HL-60 (cell line): Measurements from ENCODE around the gene VSIG10L.
A peak's percentile ranks its signal among the peaks of the same experiment; 100 is the strongest.

Experiments used
- POLR2AphosphoS5 ChIP-seq: IDR thresholded peaks from 2 replicates; pipeline ENCODE4 v1.6.1; 2012; ENCODE audit warnings: low read depth
- TF ChIP-seq, protein P1 (sequence below): IDR thresholded peaks from one replicate; pipeline ENCODE4 v1.5.1; 2011; ENCODE audit warnings: low read length, control low read depth, inconsistent platforms; ENCODE audit not compliant: insufficient read depth

DNA sequence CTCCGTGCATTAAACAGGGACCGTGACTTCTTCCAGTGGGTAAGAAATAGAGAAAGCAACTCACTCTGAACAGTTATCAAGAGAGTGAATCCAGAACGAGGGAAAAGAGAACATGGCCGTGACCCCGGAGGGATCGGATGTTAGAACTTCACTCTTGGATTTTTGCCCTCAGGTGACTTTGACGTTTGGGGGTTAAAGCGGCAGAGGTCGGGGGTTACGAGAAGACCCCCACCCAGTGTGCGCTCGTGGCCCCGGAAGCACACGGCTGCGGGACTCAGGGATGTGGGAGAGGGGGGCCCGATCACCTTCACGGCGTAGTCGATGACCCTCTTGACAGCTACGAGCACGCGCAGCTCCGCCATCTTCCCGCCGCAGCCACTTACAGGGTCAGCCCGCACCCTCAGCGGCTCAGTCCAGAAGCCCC is 24.0 kb upstream of the VSIG10L start, which contains the start of gene ETFB:
- TF ChIP-seq, protein P1, sequence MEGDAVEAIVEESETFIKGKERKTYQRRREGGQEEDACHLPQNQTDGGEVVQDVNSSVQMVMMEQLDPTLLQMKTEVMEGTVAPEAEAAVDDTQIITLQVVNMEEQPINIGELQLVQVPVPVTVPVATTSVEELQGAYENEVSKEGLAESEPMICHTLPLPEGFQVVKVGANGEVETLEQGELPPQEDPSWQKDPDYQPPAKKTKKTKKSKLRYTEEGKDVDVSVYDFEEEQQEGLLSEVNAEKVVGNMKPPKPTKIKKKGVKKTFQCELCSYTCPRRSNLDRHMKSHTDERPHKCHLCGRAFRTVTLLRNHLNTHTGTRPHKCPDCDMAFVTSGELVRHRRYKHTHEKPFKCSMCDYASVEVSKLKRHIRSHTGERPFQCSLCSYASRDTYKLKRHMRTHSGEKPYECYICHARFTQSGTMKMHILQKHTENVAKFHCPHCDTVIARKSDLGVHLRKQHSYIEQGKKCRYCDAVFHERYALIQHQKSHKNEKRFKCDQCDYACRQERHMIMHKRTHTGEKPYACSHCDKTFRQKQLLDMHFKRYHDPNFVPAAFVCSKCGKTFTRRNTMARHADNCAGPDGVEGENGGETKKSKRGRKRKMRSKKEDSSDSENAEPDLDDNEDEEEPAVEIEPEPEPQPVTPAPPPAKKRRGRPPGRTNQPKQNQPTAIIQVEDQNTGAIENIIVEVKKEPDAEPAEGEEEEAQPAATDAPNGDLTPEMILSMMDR, result no peak
- TF ChIP-seq POLR2AphosphoS5, result peak; percentile 52; the same call in 1 of the 2 replicates
